ENCODE results near the gene RFT1.

The RFT1 gene

DNA sequence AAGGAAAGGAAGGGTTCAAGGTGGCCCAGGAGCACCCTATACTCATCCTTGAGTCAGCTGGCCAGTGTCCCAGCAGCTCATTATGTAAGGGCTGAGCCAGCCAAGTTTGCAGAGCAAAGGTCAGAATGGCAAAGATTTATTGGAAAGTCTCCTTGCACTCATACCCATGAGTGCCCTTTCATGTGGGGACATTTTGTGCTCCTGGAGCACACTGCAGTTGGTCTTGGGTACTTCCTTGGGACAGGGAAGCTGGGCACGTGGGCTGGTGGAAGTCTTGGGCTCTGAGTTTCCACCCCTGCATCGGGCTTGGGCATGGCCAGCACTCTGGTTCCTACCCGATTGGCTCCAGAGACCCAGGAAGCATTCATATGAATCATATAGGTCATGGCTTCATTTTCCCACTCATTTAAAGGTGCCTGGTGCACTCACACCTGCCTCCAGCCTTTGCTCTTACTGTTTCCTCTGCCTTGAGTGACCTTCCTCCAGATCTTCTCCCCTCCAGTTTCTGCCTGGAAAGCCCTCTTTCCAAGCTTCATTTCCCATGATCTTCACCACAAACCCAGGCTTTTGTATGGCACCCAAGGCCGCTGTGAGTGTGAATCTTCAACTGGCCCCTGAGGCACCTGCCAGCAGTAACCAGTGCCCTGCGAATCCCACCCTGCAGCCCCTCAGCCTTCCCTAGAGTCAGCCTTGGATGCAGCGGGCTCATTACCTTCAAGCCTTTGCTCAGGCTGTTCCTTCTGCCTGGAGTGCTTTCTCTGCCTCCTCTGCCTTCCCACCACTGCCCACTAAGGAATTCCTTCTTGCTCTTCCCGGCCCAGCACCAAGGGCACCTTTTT, 20.2 kb upstream of the RFT1 start:
- Histone ChIP-seq H3K9ac (no peak overlapping the region), H3K4me1 (no peaks in the 10 kb centered on the region), H4K20me1 (no peaks in the 10 kb centered on the region), H3K4me3 (no peak overlapping the region), H3K27ac (no peak overlapping the region), H3K36me3 (no peaks in the 10 kb centered on the region), H3K9me3 (no peaks in the 10 kb centered on the region), H3K4me2 (no peak overlapping the region), H3K27me3 (peaks cover 8% of the 10 kb centered on the region; the same call in 1 of the 2 replicates)
- TF ChIP-seq Cebpa-rat (IDR thresholded peaks at IDR 0.05), result no peak

DNA sequence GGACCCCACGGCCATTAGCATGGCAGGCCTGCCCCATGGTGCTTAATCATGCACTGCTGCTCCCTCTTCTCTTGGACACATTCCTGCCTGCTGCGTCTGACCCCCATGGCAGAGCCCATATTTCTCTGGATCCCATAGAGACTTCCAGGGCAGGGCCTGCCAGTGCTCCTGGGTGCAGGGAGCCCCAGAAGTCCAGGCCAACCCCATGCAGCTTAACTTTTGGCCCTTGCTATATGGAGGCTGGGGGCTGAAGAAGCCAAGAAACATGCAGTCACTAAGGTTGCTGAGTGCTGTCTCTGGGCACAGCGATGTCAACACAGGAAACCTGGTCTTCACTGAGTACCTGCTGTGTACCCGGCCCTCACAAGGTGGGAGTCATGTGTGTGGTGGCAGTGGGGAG, 19.5 kb upstream of the RFT1 start:
- H3K4me3 ChIP-seq, result no peak overlapping the region
- H3K4me2 ChIP-seq, result no peak overlapping the region
- H3K36me3 ChIP-seq, result no peaks in the 10 kb centered on the region
- no peak for TF ChIP-seq Cebpa-rat (IDR thresholded peaks at IDR 0.05)
- no peaks in the 10 kb centered on the region for H3K9me3 ChIP-seq
- H3K9ac ChIP-seq, result no peak overlapping the region
- 0 out of 2 replicates have a peak, but pooled peaks cover under 1% of the 10 kb centered on the region for H3K27me3 ChIP-seq
- no peaks in the 10 kb centered on the region for H3K4me1 ChIP-seq
- H3K27ac ChIP-seq, result no peak overlapping the region
- H4K20me1 ChIP-seq, result no peaks in the 10 kb centered on the region

DNA sequence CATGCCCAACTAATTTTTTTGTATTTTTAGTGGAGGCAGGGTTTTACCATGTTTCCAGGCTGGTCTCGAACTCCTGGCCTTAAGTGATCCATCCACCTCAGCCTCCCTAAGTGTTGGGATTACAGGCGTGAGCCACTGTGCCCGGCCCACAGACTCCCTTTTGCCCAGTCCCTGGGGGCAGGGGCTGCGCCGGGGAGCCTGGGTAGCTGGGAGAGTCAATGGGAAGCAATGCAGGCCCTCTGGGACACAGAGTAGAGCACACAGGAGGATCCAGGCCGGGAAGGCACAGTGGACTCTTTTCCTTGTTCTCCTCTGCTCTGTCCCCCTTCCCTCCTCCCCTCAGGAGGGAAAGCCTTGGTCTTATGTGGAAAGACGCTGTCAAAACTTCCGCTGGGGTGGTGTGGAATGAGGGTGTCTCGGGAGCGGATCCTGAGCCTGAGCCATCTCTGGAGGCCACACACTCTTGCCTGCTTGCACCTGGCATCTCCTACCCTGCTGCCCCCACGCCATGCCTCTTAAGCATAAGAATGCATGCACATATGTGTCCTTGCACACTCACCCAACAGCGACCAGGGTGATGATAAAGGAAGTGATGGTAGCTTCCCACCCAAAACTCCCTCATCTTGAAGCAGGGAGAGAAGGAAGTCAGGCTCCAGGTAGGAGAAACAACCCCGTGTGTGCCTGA, 18.9 kb upstream of the RFT1 start:
- no peak overlapping the region for H3K4me2 ChIP-seq
- no peak for TF ChIP-seq Cebpa-rat (IDR thresholded peaks at IDR 0.05)
- no peaks in the 10 kb centered on the region for H4K20me1 ChIP-seq
- H3K36me3 ChIP-seq, result no peaks in the 10 kb centered on the region
- no peaks in the 10 kb centered on the region for H3K9me3 ChIP-seq
- H3K27me3 ChIP-seq, result no peaks in the 10 kb centered on the region
- H3K4me3 ChIP-seq, result no peak overlapping the region
- no peaks in the 10 kb centered on the region for H3K4me1 ChIP-seq
- no peak overlapping the region for H3K27ac ChIP-seq
- no peak overlapping the region for H3K9ac ChIP-seq

DNA sequence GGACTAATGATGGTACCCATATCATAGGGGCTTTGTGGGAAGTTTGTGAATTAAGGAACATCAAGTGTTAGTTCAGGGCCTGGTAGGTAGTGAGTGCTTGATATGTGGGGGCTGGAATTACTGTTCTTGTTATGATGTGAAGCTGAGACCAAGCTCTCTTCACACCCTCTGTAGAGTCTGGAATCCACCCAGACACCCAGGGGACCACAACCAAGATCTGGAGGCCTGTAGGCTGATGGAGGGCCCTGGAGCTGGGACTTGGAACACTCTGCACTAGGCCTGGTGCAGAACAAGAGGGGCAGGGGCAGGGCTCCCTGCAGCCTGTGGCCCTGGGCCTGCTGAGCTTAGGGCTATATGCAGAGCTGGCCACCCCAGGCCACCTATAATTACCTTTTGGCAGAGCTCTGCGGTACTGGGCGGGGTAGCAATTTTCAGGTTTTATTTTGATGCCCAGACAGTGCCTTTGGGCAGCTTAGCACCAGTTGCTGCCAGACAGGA, 17.7 kb upstream of the RFT1 start:
- H3K4me3 ChIP-seq, result no peak overlapping the region
- no peak overlapping the region for H3K27ac ChIP-seq
- no peak for TF ChIP-seq Cebpa-rat (IDR thresholded peaks at IDR 0.05)
- no peaks in the 10 kb centered on the region for H3K27me3 ChIP-seq
- no peaks in the 10 kb centered on the region for H4K20me1 ChIP-seq
- H3K9me3 ChIP-seq, result no peaks in the 10 kb centered on the region
- no peak overlapping the region for H3K9ac ChIP-seq
- no peak overlapping the region for H3K4me2 ChIP-seq
- no peaks in the 10 kb centered on the region for H3K4me1 ChIP-seq
- H3K36me3 ChIP-seq, result no peaks in the 10 kb centered on the region

DNA sequence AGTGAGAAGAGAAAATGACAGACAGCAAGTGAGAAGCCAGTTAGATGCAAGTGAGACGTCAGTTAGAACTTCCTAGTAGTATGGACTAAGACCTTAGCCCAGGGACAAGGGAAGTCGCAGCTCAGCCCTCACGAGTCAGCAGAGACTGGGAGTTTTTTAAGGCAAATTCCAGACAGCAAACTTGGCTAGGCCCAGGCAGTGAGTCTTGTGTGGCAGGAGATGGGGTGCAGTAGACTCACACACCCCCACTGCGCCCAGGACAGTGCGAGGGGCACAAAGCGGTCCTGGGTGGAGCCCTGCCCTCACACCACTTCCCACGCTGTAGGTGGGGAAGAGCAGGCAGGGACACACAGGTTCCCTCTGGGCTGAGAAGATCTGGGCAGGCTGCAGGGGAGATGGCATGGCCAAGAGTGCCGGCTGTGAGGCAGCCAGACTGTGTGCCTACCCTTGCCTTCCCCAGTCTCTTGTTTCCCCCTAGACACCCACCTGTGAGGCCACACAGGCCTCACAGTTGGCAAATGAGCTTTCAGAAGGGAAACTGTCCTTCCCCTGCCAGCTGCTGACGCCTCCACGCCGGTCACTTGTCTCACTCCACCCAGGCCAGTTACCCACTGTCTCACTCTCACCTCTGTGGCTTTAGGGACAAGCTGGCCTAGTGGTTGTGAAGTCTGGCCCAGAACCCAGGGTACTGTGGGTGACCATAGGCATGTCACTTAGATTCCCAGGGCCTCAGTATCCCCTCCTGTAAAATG, 17.1 kb upstream of the RFT1 start:
- Histone ChIP-seq H4K20me1 (no peaks in the 10 kb centered on the region), H3K36me3 (no peaks in the 10 kb centered on the region), H3K4me3 (no peak overlapping the region), H3K9me3 (no peaks in the 10 kb centered on the region), H3K9ac (no peak overlapping the region), H3K27me3 (no peaks in the 10 kb centered on the region), H3K27ac (no peak overlapping the region), H3K4me2 (no peak overlapping the region), H3K4me1 (no peaks in the 10 kb centered on the region)
- TF ChIP-seq Cebpa-rat (IDR thresholded peaks at IDR 0.05), result no peak

DNA sequence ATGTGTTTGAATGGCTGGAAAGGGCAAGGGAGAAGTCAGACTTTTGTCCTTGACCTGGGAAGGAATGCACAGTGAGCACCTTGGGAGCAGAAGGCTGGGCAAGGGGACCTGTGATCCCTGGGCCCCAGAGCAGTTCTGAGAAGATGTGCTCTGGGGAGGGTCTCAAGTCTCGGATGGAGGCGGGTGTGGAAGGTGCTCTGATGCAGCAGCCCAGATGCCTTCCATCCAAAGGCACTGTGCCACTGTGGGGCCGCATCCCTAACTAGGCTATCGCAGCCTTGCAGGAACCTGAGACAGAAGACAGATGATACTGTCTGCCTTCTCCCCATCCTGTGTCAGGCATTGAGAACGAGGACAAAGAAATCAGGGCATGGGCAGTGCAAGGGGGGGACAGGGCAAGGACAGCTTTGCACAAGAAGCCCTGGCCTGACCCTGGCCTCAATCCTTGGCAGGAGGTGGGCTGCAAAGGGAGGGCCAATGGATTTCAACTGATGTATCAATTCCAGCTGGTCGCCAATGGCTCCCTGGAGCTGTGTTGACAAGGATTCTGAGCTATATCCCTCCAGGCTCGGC, 16.2 kb upstream of the RFT1 start:
- no peak overlapping the region for H3K4me2 ChIP-seq
- peaks cover 2% of the 10 kb centered on the region for H3K4me1 ChIP-seq

DNA sequence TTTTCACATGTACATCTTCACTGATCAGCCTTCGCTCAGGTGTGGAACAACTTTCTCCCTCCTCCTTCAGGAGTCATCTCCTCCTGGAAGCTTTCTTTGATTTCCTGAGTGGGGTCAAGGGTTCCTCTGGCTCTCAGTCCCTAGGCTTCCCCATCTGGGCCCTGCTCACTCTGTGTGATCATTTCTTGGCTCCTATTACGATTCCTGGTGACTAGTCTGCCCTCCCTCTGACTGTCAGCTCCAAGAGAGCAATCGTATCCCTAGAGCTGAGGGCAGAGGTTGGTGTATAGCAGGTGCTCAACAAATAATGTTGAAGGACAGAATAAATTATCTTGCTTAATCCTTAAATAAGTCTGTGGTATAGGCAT, 15.5 kb upstream of the RFT1 start:
- Histone ChIP-seq H3K9ac (no peak overlapping the region), H3K4me3 (no peak overlapping the region), H3K36me3 (no peaks in the 10 kb centered on the region), H3K27ac (no peak overlapping the region), H3K27me3 (no peaks in the 10 kb centered on the region), H3K4me1 (peaks cover 9% of the 10 kb centered on the region), H4K20me1 (no peaks in the 10 kb centered on the region), H3K9me3 (no peaks in the 10 kb centered on the region), H3K4me2 (no peak overlapping the region)
- no peak for TF ChIP-seq Cebpa-rat (IDR thresholded peaks at IDR 0.05)

More for the DNA sequence above, 16.2 kb upstream of the RFT1 start:
- no peak overlapping the region for H3K4me3 ChIP-seq
- H3K36me3 ChIP-seq, result no peaks in the 10 kb centered on the region
- no peaks in the 10 kb centered on the region for H3K27me3 ChIP-seq
- no peaks in the 10 kb centered on the region for H4K20me1 ChIP-seq
- no peak for TF ChIP-seq Cebpa-rat (IDR thresholded peaks at IDR 0.05)
- no peak overlapping the region for H3K9ac ChIP-seq
- H3K9me3 ChIP-seq, result no peaks in the 10 kb centered on the region
- H3K27ac ChIP-seq, result no peak overlapping the region

DNA sequence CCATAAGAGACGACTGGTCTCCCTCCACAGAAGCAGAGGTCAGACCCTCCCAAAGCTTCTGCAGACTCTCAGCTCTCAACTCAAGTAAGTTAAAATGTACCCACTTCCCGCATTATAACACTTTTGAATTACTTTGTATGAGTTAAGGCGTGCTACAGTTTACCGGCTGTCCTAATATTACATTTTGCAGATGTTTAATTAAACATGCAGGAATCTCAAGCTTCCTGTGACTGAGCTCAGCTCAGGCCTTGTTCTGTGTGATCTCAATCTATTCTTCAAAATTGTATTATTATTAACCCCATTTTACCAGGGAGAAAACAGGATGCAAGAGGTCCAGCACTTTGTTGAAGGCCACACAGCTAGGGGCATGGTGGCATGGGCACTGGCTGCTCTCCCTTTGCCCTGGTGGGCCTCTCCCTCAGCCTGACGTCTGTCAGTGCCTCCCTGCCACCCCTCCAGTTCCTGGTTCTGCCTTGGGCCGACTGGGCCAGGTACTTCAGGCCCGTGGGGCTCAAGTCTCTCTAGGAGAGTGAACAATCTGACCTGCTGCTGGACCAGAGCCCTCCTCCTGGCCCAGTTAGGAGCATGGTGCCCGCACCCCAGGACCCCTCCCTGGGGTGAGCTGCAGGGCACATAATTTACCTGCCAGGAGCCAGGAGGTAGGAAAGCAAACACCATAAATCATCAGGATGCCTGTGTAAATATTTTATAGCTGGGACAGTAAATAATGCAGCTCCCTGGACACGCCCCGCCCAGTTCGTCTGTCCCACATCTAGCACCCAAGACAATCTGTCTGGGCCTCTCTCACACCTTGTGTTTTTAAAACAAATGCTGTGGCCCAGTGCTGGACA, 14.9 kb upstream of the RFT1 start:
- Histone ChIP-seq H3K36me3 (no peaks in the 10 kb centered on the region), H3K4me2 (no peak overlapping the region), H3K27me3 (no peaks in the 10 kb centered on the region), H3K9ac (no peak overlapping the region), H3K9me3 (no peaks in the 10 kb centered on the region), H3K27ac (no peak overlapping the region), H4K20me1 (no peaks in the 10 kb centered on the region), H3K4me1 (peaks cover 15% of the 10 kb centered on the region), H3K4me3 (no peak overlapping the region)
- no peak for TF ChIP-seq Cebpa-rat (IDR thresholded peaks at IDR 0.05)

DNA sequence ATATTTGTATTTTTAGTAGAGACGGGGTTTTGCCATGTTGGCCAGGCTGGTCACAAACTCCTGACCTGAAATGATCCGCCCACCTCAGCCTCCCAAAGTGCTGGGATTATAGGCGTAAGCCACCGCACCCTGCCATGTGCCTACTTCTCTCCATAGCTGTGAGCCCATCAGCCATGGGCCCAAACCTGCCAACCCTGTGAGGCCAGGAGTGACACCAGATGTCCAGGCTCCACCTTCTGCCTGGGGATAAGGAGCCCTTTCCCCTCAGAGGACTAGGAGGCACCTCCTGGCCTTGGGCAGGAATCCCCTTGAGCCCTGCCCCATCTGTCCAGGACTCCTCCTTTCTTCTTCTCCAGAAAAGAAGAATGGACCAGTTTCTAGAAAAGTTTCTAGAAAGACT, 14.2 kb upstream of the RFT1 start:
- Histone ChIP-seq H3K4me1 (peaks cover 19% of the 10 kb centered on the region), H3K9me3 (no peaks in the 10 kb centered on the region), H3K4me2 (no peak overlapping the region), H3K27ac (no peak overlapping the region), H3K36me3 (no peaks in the 10 kb centered on the region), H3K4me3 (no peak overlapping the region), H3K27me3 (no peaks in the 10 kb centered on the region), H3K9ac (no peak overlapping the region), H4K20me1 (no peaks in the 10 kb centered on the region)
- no peak for TF ChIP-seq Cebpa-rat (IDR thresholded peaks at IDR 0.05)
